Measurements from ENCODE around the gene PVALB.

GRCh38 chr22:36803358-36803757 is 13.5 kb downstream of the PVALB start:
- no peak for TF ChIP-seq CTCF (IDR thresholded peaks at IDR 0.05; ENCODE audit: poor library complexity)
- TF ChIP-seq EZH2 (IDR thresholded peaks at IDR 0.05; ENCODE audit: borderline replicate concordance) = no peak

All from hepatocyte (in vitro differentiated cells).